ENCODE measurements around the gene TESMIN. TPM values are rescaled to one million over a fixed set of nuclear protein-coding genes. Genes with fewer than 3 reads are reported as not detected.

The TESMIN gene
- total and polyA plus RNA-seq, 2 experiments from 2014 or later = 1.1 TPM; not detected in 1

GRCh38 chr11:68773521-68774193 lies 22.3 kb upstream of the TESMIN start:
- in situ Hi-C loops (cut with MboI) = no loop called here
- no peak overlapping the region for H3K4me3 ChIP-seq
- peaks cover 45% of the 10 kb centered on the region; the same call in 1 of the 2 replicates for H3K36me3 ChIP-seq (ENCODE audit: low read depth)
- no peak overlapping the region for H3K4me2 ChIP-seq (ENCODE audit: unreplicated experiment)
- TF ChIP-seq EZH2phosphoT487 (IDR thresholded peaks at IDR 0.05; ENCODE audit: insufficient read depth, low read depth) (no peak), EZH2 (IDR thresholded peaks at IDR 0.05; ENCODE audit: insufficient read depth, poor library complexity, severe bottlenecking) (no peak)
- DNase-seq = no peak
- no peaks in the 10 kb centered on the region for H3K79me2 ChIP-seq (ENCODE audit: insufficient read depth)
- WGBS, 2 experiments (ENCODE audit: low coverage in 1 of 2, low lambda C conversion rate in 2 of 2, missing lambda C conversion rate in 2 of 2) = 91 to 94% methylated on average over 22 of the region's 22 CpGs
- H3K9me3 ChIP-seq (ENCODE audit: low read depth) = no peaks in the 10 kb centered on the region
- H3K9ac ChIP-seq = no peak overlapping the region
- H3K27ac ChIP-seq = no peak overlapping the region
- H3K9me2 ChIP-seq (ENCODE audit: insufficient read depth) = no peaks in the 10 kb centered on the region
- no peaks in the 10 kb centered on the region for H3K4me1 ChIP-seq (ENCODE audit: insufficient read depth)
- no peaks in the 10 kb centered on the region for H4K20me1 ChIP-seq (ENCODE audit: insufficient read depth)
- H2AFZ ChIP-seq = no peak overlapping the region
- no peaks in the 10 kb centered on the region for H3K27me3 ChIP-seq (replicated peaks; ENCODE audit: insufficient read depth)
- no peaks in the 10 kb centered on the region for H3F3A ChIP-seq (ENCODE audit: insufficient read depth)

GRCh38 chr11:68772936-68773335 lies 21.6 kb upstream of the TESMIN start:
- WGBS, 2 experiments (ENCODE audit: low coverage in 1 of 2, low lambda C conversion rate in 2 of 2, missing lambda C conversion rate in 2 of 2) = 95 to 96% methylated on average over 20 of the region's 20 CpGs
- peaks cover 47% of the 10 kb centered on the region; the same call in 1 of the 2 replicates for H3K36me3 ChIP-seq (ENCODE audit: low read depth)
- no peak overlapping the region for H3K27ac ChIP-seq
- no peaks in the 10 kb centered on the region for H4K20me1 ChIP-seq (ENCODE audit: insufficient read depth)
- H3K4me3 ChIP-seq = no peak overlapping the region
- no peak overlapping the region for H3K9ac ChIP-seq
- no peaks in the 10 kb centered on the region for H3F3A ChIP-seq (ENCODE audit: insufficient read depth)
- in situ Hi-C loops (cut with MboI) = no loop called here
- no peaks in the 10 kb centered on the region for H3K27me3 ChIP-seq (replicated peaks; ENCODE audit: insufficient read depth)
- H3K4me1 ChIP-seq (ENCODE audit: insufficient read depth) = no peaks in the 10 kb centered on the region
- H3K4me2 ChIP-seq (ENCODE audit: unreplicated experiment) = no peak overlapping the region
- H3K79me2 ChIP-seq (ENCODE audit: insufficient read depth) = no peaks in the 10 kb centered on the region
- no peaks in the 10 kb centered on the region for H3K9me3 ChIP-seq (ENCODE audit: low read depth)
- no peak for DNase-seq
- H2AFZ ChIP-seq = no peak overlapping the region
- TF ChIP-seq EZH2 (IDR thresholded peaks at IDR 0.05; ENCODE audit: insufficient read depth, poor library complexity, severe bottlenecking) = no peak
- no peak for TF ChIP-seq EZH2phosphoT487 (IDR thresholded peaks at IDR 0.05; ENCODE audit: insufficient read depth, low read depth)
- no peaks in the 10 kb centered on the region for H3K9me2 ChIP-seq (ENCODE audit: insufficient read depth)

GRCh38 chr11:68770781-68771180 lies 19.5 kb upstream of the TESMIN start:
- H3K9me3 ChIP-seq (ENCODE audit: low read depth) = no peaks in the 10 kb centered on the region
- WGBS, 2 experiments (ENCODE audit: low coverage in 1 of 2, low lambda C conversion rate in 2 of 2, missing lambda C conversion rate in 2 of 2) = 91 to 92% methylated on average over 12 of the region's 12 CpGs
- in situ Hi-C loops (cut with MboI) = no loop called here
- H3K9me2 ChIP-seq (ENCODE audit: insufficient read depth) = no peaks in the 10 kb centered on the region
- no peaks in the 10 kb centered on the region for H3K4me1 ChIP-seq (ENCODE audit: insufficient read depth)
- H3K4me2 ChIP-seq (ENCODE audit: unreplicated experiment) = no peak overlapping the region
- no peaks in the 10 kb centered on the region for H3F3A ChIP-seq (ENCODE audit: insufficient read depth)
- no peaks in the 10 kb centered on the region for H3K79me2 ChIP-seq (ENCODE audit: insufficient read depth)
- H4K20me1 ChIP-seq (ENCODE audit: insufficient read depth) = no peaks in the 10 kb centered on the region
- peaks cover 41% of the 10 kb centered on the region; the same call in 1 of the 2 replicates for H3K36me3 ChIP-seq (ENCODE audit: low read depth)
- H3K4me3 ChIP-seq = no peak overlapping the region
- H3K27me3 ChIP-seq (replicated peaks; ENCODE audit: insufficient read depth) = no peaks in the 10 kb centered on the region
- no peak for TF ChIP-seq EZH2phosphoT487 (IDR thresholded peaks at IDR 0.05; ENCODE audit: insufficient read depth, low read depth)
- no peak for TF ChIP-seq EZH2 (IDR thresholded peaks at IDR 0.05; ENCODE audit: insufficient read depth, poor library complexity, severe bottlenecking)
- no peak for DNase-seq
- no peak overlapping the region for H3K27ac ChIP-seq
- no peak overlapping the region for H3K9ac ChIP-seq
- no peak overlapping the region for H2AFZ ChIP-seq

- no peaks in the 10 kb centered on the region for H3K9me3 ChIP-seq (ENCODE audit: low read depth)
- DNase-seq = no peak
- no peaks in the 10 kb centered on the region for H3K9me2 ChIP-seq (ENCODE audit: insufficient read depth)
- no peaks in the 10 kb centered on the region for H3K4me1 ChIP-seq (ENCODE audit: insufficient read depth)
- no peaks in the 10 kb centered on the region for H3F3A ChIP-seq (ENCODE audit: insufficient read depth)
- no peaks in the 10 kb centered on the region for H4K20me1 ChIP-seq (ENCODE audit: insufficient read depth)
- in situ Hi-C loops (cut with MboI) = no loop called here
- 81 to 83% methylated on average over 11 of the region's 11 CpGs for WGBS, 2 experiments (ENCODE audit: low coverage in 1 of 2, low lambda C conversion rate in 2 of 2, missing lambda C conversion rate in 2 of 2)
- H3K79me2 ChIP-seq (ENCODE audit: insufficient read depth) = no peaks in the 10 kb centered on the region
- peaks cover 19% of the 10 kb centered on the region; the same call in 1 of the 2 replicates for H3K36me3 ChIP-seq (ENCODE audit: low read depth)
- no peaks in the 10 kb centered on the region for H3K27me3 ChIP-seq (replicated peaks; ENCODE audit: insufficient read depth)
- no peak overlapping the region for H3K4me3 ChIP-seq
- H3K27ac ChIP-seq = no peak overlapping the region
- no peak for TF ChIP-seq EZH2 (IDR thresholded peaks at IDR 0.05; ENCODE audit: insufficient read depth, poor library complexity, severe bottlenecking)
- no peak for TF ChIP-seq EZH2phosphoT487 (IDR thresholded peaks at IDR 0.05; ENCODE audit: insufficient read depth, low read depth)
- no peak overlapping the region for H3K9ac ChIP-seq
- H3K4me2 ChIP-seq (ENCODE audit: unreplicated experiment) = no peak overlapping the region
- no peak overlapping the region for H2AFZ ChIP-seq
Measured at GRCh38 chr11:68767672-68768071, 16.4 kb upstream of the TESMIN start.

Data from GM23248 (cell line).